Loucy (cell line): ENCODE measurements around the gene NAA25.

Experiments used
- CTCF ChIP-seq: fragments of 200-600 bp; sonication (generic); conservative IDR thresholded peaks from 2 replicates; pipeline ENCODE4 v1.5.1; 2014; ENCODE audit warnings: mild to moderate bottlenecking, antibody characterized with exemption, low read length
- EZH2phosphoT487 ChIP-seq: fragments of 200-600 bp; IDR thresholded peaks from 2 replicates; pipeline ENCODE4 v1.6.1; 2018; ENCODE audit warnings: antibody characterized with exemption, mild to moderate bottlenecking, moderate library complexity, borderline replicate concordance

GRCh38 chr12:112124918-112125249 is 16.3 kb upstream of the NAA25 start:
- TF ChIP-seq CTCF: no peak
- TF ChIP-seq EZH2phosphoT487: no peak
